Measurements from ENCODE around the gene PTGES3. TPM values are rescaled to one million over a fixed set of nuclear protein-coding genes. Genes with fewer than 3 reads are reported as not detected.
"Not testable (repeated sequence)": the region's sequence is repeated elsewhere in the genome, so short reads cannot be mapped to it uniquely, and the experiment has no call there.

The PTGES3 gene
- total RNA-seq, 6 donors from 2014 or later = 41.9 to 156 (median 105) TPM

GRCh38 chr12:56661979-56662638 is 26.0 kb downstream of the PTGES3 start:
- Histone ChIP-seq H3K9me3 (no peaks in the 10 kb centered on the region), H3K27me3 (no peaks in the 10 kb centered on the region), H3K36me3 (peaks cover 7 to 53% (median 36%) of the 10 kb centered on the region in 4 donors), H3K4me1 (no peaks in the 10 kb centered on the region), H3K27ac (no peak overlapping the region), H3K4me3 (no peak overlapping the region)
- whole genome bisulfite sequencing, 2 donors = 92 to 95% methylated on average over 13 of the region's 13 CpGs
- TF ChIP-seq EP300 (IDR thresholded peaks at IDR 0.05) (no peak), POLR2AphosphoS5 (IDR thresholded peaks at IDR 0.05) (no peak), POLR2A (IDR thresholded peaks at IDR 0.05) (no peak)
- TF ChIP-seq, protein P1, sequence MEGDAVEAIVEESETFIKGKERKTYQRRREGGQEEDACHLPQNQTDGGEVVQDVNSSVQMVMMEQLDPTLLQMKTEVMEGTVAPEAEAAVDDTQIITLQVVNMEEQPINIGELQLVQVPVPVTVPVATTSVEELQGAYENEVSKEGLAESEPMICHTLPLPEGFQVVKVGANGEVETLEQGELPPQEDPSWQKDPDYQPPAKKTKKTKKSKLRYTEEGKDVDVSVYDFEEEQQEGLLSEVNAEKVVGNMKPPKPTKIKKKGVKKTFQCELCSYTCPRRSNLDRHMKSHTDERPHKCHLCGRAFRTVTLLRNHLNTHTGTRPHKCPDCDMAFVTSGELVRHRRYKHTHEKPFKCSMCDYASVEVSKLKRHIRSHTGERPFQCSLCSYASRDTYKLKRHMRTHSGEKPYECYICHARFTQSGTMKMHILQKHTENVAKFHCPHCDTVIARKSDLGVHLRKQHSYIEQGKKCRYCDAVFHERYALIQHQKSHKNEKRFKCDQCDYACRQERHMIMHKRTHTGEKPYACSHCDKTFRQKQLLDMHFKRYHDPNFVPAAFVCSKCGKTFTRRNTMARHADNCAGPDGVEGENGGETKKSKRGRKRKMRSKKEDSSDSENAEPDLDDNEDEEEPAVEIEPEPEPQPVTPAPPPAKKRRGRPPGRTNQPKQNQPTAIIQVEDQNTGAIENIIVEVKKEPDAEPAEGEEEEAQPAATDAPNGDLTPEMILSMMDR (IDR thresholded peaks at IDR 0.05) = no peak
- DNase-seq (peak in 1 of 2 donors; percentile 10), ATAC-seq (ENCODE audit: low FRiP score in 2 of 2) (no peak)

- Histone ChIP-seq H3K4me1 (no peaks in the 10 kb centered on the region), H3K36me3 (peaks cover 7 to 48% (median 32%) of the 10 kb centered on the region in 4 donors), H3K4me3 (no peak overlapping the region), H3K27ac (no peak overlapping the region), H3K27me3 (no peaks in the 10 kb centered on the region), H3K9me3 (no peaks in the 10 kb centered on the region)
- TF ChIP-seq, protein P1 (IDR thresholded peaks at IDR 0.05) = no peak
- TF ChIP-seq POLR2AphosphoS5 (IDR thresholded peaks at IDR 0.05) (no peak), EP300 (IDR thresholded peaks at IDR 0.05) (no peak), POLR2A (IDR thresholded peaks at IDR 0.05) (no peak)
- ATAC-seq (ENCODE audit: low FRiP score in 2 of 2) = no peak
- DNase-seq = peak in 1 of 2 donors; percentile 2
- 91 to 95% methylated on average over 7 of the region's 7 CpGs for WGBS, 2 donors
These were observed 26.5 kb downstream of the PTGES3 start for GRCh38 chr12:56661560-56661959.

GRCh38 chr12:56658921-56659320 is 29.2 kb downstream of the PTGES3 start:
- peaks cover 6 to 21% (median 9%) of the 10 kb centered on the region in 4 donors for H3K36me3 ChIP-seq
- H3K4me3 ChIP-seq = no peak overlapping the region
- ATAC-seq (ENCODE audit: low FRiP score in 2 of 2) = no peak
- TF ChIP-seq POLR2AphosphoS5 (IDR thresholded peaks at IDR 0.05) = no peak
- TF ChIP-seq, protein P1 (IDR thresholded peaks at IDR 0.05) = no peak
- TF ChIP-seq EP300 (IDR thresholded peaks at IDR 0.05) = no peak
- TF ChIP-seq POLR2A (IDR thresholded peaks at IDR 0.05) = no peak
- no peaks in the 10 kb centered on the region for H3K4me1 ChIP-seq
- peaks cover 0 to 8% (median 2%) of the 10 kb centered on the region in 4 donors for H3K9me3 ChIP-seq
- H3K27ac ChIP-seq = no peak overlapping the region
- no peak for DNase-seq
- WGBS, 2 donors = 79 to 86% methylated on average over 1 of the region's 1 CpG
- H3K27me3 ChIP-seq = no peaks in the 10 kb centered on the region

DNA sequence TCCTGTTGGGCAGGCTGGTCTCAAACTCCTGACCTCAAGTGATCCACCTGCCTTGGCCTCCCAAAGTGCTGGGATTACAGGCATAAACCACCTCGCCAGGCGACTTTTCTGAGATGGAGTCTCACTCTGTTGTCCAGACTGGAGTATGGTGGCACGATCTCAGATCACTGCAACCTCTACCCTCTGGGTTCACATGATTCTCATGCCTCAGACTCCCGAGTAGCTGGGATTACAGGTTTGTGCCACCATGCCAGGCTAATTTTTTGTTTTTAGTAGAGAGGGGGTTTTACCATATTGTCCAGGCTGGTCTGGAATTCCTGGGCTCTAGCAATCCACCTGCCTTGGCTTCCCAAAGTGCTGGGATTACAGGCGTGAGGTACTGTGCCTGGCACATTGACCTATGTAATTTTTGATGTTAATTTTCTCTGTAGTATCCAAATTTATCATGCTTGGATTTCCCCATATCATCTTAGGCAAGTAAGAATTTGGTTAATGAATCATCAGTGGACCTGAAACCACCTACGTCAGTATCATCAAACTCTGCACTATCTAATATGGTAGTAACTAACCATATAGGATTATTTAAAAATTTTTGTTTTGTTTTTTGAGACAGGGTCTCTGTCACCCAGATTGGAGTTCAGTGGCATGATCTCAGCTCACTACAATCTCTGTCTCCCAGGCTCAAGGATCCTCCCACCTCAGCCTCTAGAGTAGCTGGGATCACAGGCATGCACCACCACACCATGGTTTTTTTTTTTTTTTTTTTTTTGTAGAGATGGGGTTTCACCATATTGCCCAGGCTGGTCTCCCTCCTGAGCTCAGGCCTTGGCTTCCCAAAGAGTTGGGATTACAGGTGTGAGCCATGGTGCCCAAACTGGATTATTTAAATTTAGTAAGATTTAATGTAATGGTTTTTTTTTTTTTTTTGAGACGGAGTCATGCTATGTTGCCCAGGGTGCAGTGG is 30.4 kb downstream of the PTGES3 start:
- peak in 1 of 2 donors; percentile 7 for DNase-seq
- Histone ChIP-seq H3K36me3 (peaks cover 0 to 9% (median 2%) of the 10 kb centered on the region in 4 donors), H3K9me3 (peaks cover 0 to 15% (median 4%) of the 10 kb centered on the region in 4 donors), H3K4me1 (no peaks in the 10 kb centered on the region), H3K27ac (no peak overlapping the region), H3K27me3 (no peaks in the 10 kb centered on the region), H3K4me3 (no peak overlapping the region)
- 89 to 92% methylated on average over 7 of the region's 7 CpGs for WGBS, 2 donors
- ATAC-seq (ENCODE audit: low FRiP score in 2 of 2) = no peak
- no peak for TF ChIP-seq POLR2AphosphoS5 (IDR thresholded peaks at IDR 0.05)

GRCh38 chr12:56653781-56654180 is 34.3 kb downstream of the PTGES3 start:
- not testable (repeated sequence) for DNase-seq; ATAC-seq (ENCODE audit: low FRiP score in 2 of 2); H3K4me3 ChIP-seq; H3K36me3 ChIP-seq; H3K27ac ChIP-seq; H3K27me3 ChIP-seq; H3K4me1 ChIP-seq
- 89 to 94% methylated on average over 5 of the region's 5 CpGs for WGBS, 2 donors
- H3K9me3 ChIP-seq = peaks cover 0 to 15% (median 4%) of the 10 kb centered on the region in 4 donors

GRCh38 chr12:56648023-56648422 is 40.1 kb downstream of the PTGES3 start:
- not testable (repeated sequence) for H3K4me3 ChIP-seq; H3K27ac ChIP-seq; H3K27me3 ChIP-seq; ATAC-seq (ENCODE audit: low FRiP score in 2 of 2); H3K9me3 ChIP-seq; DNase-seq
- H3K36me3 ChIP-seq = peaks cover 7 to 17% (median 12%) of the 10 kb centered on the region in 4 donors
- peaks cover 16 to 25% (median 20%) of the 10 kb centered on the region in 4 donors for H3K4me1 ChIP-seq
- WGBS, 2 donors = 87 to 88% methylated on average over 9 of the region's 9 CpGs

Data from upper lobe of left lung (tissue), 6 donors.